ENCODE data around the gene ZNF365. TPM values are rescaled to one million over a fixed set of nuclear protein-coding genes. Genes with fewer than 3 reads are reported as not detected.

Gene ZNF365
- total and polyA plus RNA-seq, 9 of the 15 experiments (the other 6 are each of a cell fraction or from before 2014, with no cell fraction given) = 0.03 to 0.04 TPM; not detected in 7

DNA sequence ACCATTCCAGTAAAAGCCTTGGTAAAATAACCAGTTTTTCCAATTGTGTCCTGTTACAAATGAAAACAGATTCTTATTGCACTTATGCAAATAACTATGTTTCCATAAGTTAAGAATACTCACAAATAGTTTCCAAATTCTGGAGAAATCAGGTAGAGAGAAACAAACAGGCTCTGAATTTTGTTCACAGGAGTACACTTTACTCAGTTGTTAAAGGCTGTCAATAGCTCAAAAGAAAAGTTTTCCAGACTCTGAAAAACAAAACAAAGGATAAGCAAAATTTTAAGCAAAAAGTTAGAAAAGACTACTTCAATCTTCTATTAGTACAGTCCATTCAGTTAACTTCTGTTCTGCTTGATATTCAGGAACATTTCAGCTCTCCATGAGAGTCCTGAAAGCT is 32.8 kb upstream of the ZNF365 start:
- Histone ChIP-seq H3K4me3 (no peak overlapping the region), H3K4me2 (ENCODE audit: insufficient read depth, low read length) (no peak overlapping the region), H3K79me2 (ENCODE audit: control insufficient read depth, insufficient read depth, low read length) (no peaks in the 10 kb centered on the region), H3K27me3 (ENCODE audit: control insufficient read depth in 2 of 2, insufficient read depth in 2 of 2, low read length in 2 of 2) (no peaks in the 10 kb centered on the region), H3K36me3 (ENCODE audit: control insufficient read depth, insufficient read depth, low read length) (no peaks in the 10 kb centered on the region), H3K4me1 (replicated peaks in 1 of 2; ENCODE audit: control insufficient read depth in 2 of 2, insufficient read depth in 2 of 2, low read length in 2 of 2) (no peaks in the 10 kb centered on the region), H3K27ac (ENCODE audit: extremely low read depth, low read depth, low read length) (no peak overlapping the region), H2AFZ (ENCODE audit: low read depth, low read length) (no peak overlapping the region), H3K9me1 (ENCODE audit: control insufficient read depth, insufficient read depth, low read length) (no peaks in the 10 kb centered on the region), H4K20me1 (replicated peaks; ENCODE audit: control insufficient read depth, insufficient read depth, low read length) (no peaks in the 10 kb centered on the region), H3K9ac (ENCODE audit: insufficient read depth in 1 of 2, low read depth in 2 of 2, low read length in 2 of 2) (no peak overlapping the region), H3K9me3 (replicated peaks; ENCODE audit: control insufficient read depth, insufficient read depth, low read depth, low read length) (no peaks in the 10 kb centered on the region; the same call in 1 of the 2 replicates)
- POLR2A ChIA-PET = no interaction called here
- ATAC-seq (no peak), FAIRE-seq (no peak), DNase-seq (ENCODE audit: extremely low read depth in 1 of 4, low spot score in 3 of 4) (no peak)
- in situ Hi-C loops (cut with MboI) (no loop called here), intact Hi-C loops (cut with micrococcal nuclease) (no loop called here)
- TF ChIP-seq SNIP1 (IDR thresholded peaks at IDR 0.05; ENCODE audit: low read depth) = no peak
- TF ChIP-seq SRSF9 (IDR thresholded peaks at IDR 0.05; ENCODE audit: borderline replicate concordance, low read depth, low read length) = no peak
- TF ChIP-seq HDAC6 (IDR thresholded peaks at IDR 0.05; ENCODE audit: low read depth, low read length) = no peak
- TF ChIP-seq ZNF217 (CRISPR knock-in tag; IDR thresholded peaks at IDR 0.05) = no peak
- no peak for TF ChIP-seq SOX6 (IDR thresholded peaks at IDR 0.05)
- no peak for TF ChIP-seq BDP1 (IDR thresholded peaks at IDR 0.05; ENCODE audit: insufficient read depth, insufficient read length)
- TF ChIP-seq NR2C1 (IDR thresholded peaks at IDR 0.05) = no peak
- no peak for TF ChIP-seq NR2C1 (tag; IDR thresholded peaks at IDR 0.05)
- TF ChIP-seq, protein P1, sequence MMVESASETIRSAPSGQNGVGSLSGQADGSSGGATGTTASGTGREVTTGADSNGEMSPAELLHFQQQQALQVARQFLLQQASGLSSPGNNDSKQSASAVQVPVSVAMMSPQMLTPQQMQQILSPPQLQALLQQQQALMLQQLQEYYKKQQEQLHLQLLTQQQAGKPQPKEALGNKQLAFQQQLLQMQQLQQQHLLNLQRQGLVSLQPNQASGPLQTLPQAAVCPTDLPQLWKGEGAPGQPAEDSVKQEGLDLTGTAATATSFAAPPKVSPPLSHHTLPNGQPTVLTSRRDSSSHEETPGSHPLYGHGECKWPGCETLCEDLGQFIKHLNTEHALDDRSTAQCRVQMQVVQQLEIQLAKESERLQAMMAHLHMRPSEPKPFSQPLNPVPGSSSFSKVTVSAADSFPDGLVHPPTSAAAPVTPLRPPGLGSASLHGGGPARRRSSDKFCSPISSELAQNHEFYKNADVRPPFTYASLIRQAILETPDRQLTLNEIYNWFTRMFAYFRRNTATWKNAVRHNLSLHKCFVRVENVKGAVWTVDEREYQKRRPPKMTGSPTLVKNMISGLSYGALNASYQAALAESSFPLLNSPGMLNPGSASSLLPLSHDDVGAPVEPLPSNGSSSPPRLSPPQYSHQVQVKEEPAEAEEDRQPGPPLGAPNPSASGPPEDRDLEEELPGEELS (CRISPR knock-in tag; IDR thresholded peaks at IDR 0.05; ENCODE audit: borderline replicate concordance) = no peak
- no peak for TF ChIP-seq CBX5 (IDR thresholded peaks at IDR 0.05; ENCODE audit: borderline replicate concordance, low read depth)
- no peak for TF ChIP-seq ETS1 (conservative IDR thresholded peaks at IDR 0.05; ENCODE audit: control insufficient read depth, low read depth, low read length)
- TF ChIP-seq ILF3 (IDR thresholded peaks at IDR 0.05; ENCODE audit: borderline replicate concordance) = no peak
- no peak for TF ChIP-seq RBM17 (IDR thresholded peaks at IDR 0.05; ENCODE audit: borderline replicate concordance, low read depth, low read length)
- CTCF ChIA-PET (ENCODE audit: low intra/inter-chr PET ratio) = no interaction called here
- BruUV-seq (replicated peaks) = no TSS peak
